Endothelial cell of umbilical vein (primary cell): ENCODE results near the gene MAP7D3. TPM values are rescaled to one million over a fixed set of nuclear protein-coding genes. Genes with fewer than 3 reads are reported as not detected.

Source experiments
- BruUV-seq: library from RNA; stranded (reverse); fragments of 400-500 nt; replicated peaks from 2 replicates; lab custom pipeline; 2021; lab: Mats Ljungman, UMichigan
- CTCF ChIA-PET: fragments of 300-600, 350-600 bp; sonication (Branson Sonifier 250); formaldehyde crosslinking; loops from one replicate; lab custom pipeline; 2021; ENCODE audit warnings: antibody characterized with exemption, inconsistent platforms; lab: Charles Lee
- POLR2A ChIA-PET: fragments of 300-600, 350-600 bp; sonication (Branson Sonifier 250); formaldehyde crosslinking; loops from one replicate; lab custom pipeline; 2021; ENCODE audit warnings: antibody characterized with exemption, inconsistent platforms; lab: Charles Lee
- DNase-seq: peaks from one replicate; pipeline ENCODE4 v3.0.0-alpha.2; 2011; ENCODE audit warnings: low read depth, low spot score
- FAIRE-seq: peaks from 2 replicates; lab custom pipeline; 2011; peaks lifted over from hg19 to GRCh38; lab: Jason Lieb, UNC
- H2AFZ ChIP-seq: 2 replicates; pipeline ENCODE4 v1.6.0; 2012; ENCODE audit warnings: low read depth, low read length, control low read depth, inconsistent platforms
- H3K27ac ChIP-seq: 2 replicates; pipeline ENCODE4 v1.5.1; 2011; ENCODE audit warnings: low read depth, mild to moderate bottlenecking, control low read depth, low read length, moderate library complexity; ENCODE audit not compliant: insufficient read depth
- H3K27me3 ChIP-seq, 2 experiments: 2 replicates each; pipeline versions ENCODE4 v1.6.0 to v1.6.1; 2011; ENCODE audit warnings: low read length in 2 of 2, mixed read lengths in 1 of 2; ENCODE audit not compliant: control insufficient read depth in 2 of 2, insufficient read depth in 2 of 2
- H3K36me3 ChIP-seq, 2 experiments: 2 replicates in 1 of 2; 3 replicates in 1 of 2; pipeline ENCODE4 v1.5.1; 2011; ENCODE audit warnings: low read length in 2 of 2, mild to moderate bottlenecking in 1 of 2, moderate library complexity in 1 of 2; ENCODE audit not compliant: control insufficient read depth in 2 of 2, insufficient read depth in 2 of 2; ENCODE audit errors: extremely low read depth in 1 of 2
- H3K4me1 ChIP-seq: 3 replicates; pipeline ENCODE4 v1.5.1; 2011; ENCODE audit warnings: mild to moderate bottlenecking, low read length; ENCODE audit not compliant: control insufficient read depth, insufficient read depth; ENCODE audit errors: extremely low read depth
- H3K4me2 ChIP-seq: 2 replicates; pipeline ENCODE4 v1.6.1; 2011; ENCODE audit warnings: low read length, control low read depth, mixed read lengths; ENCODE audit not compliant: insufficient read depth
- H3K4me3 ChIP-seq, 3 experiments: fragments of 200-600 bp in 1 of 3; sonication (generic), shearing (Covaris generic) in 1 of 3; replicated peaks in 1 of 3; 2 replicates each; pipeline ENCODE4 v1.5.1; 2011 to 2016; ENCODE audit warnings: control low read depth in 3 of 3, low read length in 3 of 3, mild to moderate bottlenecking in 2 of 3, inconsistent platforms in 1 of 3, low read depth in 1 of 3, moderate library complexity in 1 of 3; ENCODE audit not compliant: insufficient read depth in 1 of 3
- H3K79me2 ChIP-seq: 2 replicates; pipeline ENCODE4 v1.6.0; 2012; ENCODE audit warnings: low read length, inconsistent platforms; ENCODE audit not compliant: control insufficient read depth, insufficient read depth
- H3K9ac ChIP-seq: replicated peaks from 2 replicates; pipeline ENCODE3; 2011; ENCODE audit warnings: low read length, control low read depth; ENCODE audit not compliant: insufficient read depth; ENCODE audit errors: extremely low read depth
- H3K9me1 ChIP-seq: replicated peaks from 3 replicates; pipeline ENCODE4 v1.6.0; 2011; ENCODE audit warnings: mild to moderate bottlenecking, low read length; ENCODE audit not compliant: control insufficient read depth, insufficient read depth; ENCODE audit errors: extremely low read depth
- H3K9me3 ChIP-seq: replicated peaks from 2 replicates; pipeline ENCODE4 v1.5.1; 2012; ENCODE audit warnings: low read length, inconsistent platforms; ENCODE audit not compliant: control insufficient read depth, insufficient read depth
- H4K20me1 ChIP-seq: replicated peaks from 2 replicates; pipeline ENCODE3; 2011; ENCODE audit warnings: mild to moderate bottlenecking, low read length; ENCODE audit not compliant: control insufficient read depth, insufficient read depth; ENCODE audit errors: extremely low read depth
- CTCF ChIP-seq, 2 donors: IDR thresholded peaks; 1 replicate in 1 of 2; 2 replicates in 1 of 2; pipeline ENCODE4 v1.5.1; 2011; ENCODE audit warnings: low read length in 2 of 2, mild to moderate bottlenecking in 2 of 2, moderate library complexity in 2 of 2, control low read depth in 1 of 2, inconsistent platforms in 1 of 2, low read depth in 1 of 2; ENCODE audit not compliant: insufficient read depth in 1 of 2; ENCODE audit errors: extremely low read depth in 1 of 2
- EZH2 ChIP-seq: IDR thresholded peaks from 2 replicates; pipeline ENCODE4 v1.6.1; 2012; ENCODE audit warnings: borderline replicate concordance, low read depth, mild to moderate bottlenecking, moderate library complexity, low read length, inconsistent platforms; ENCODE audit not compliant: severe bottlenecking
- FOS ChIP-seq: IDR thresholded peaks from 2 replicates; pipeline ENCODE4 v1.6.1; 2011; ENCODE audit warnings: mild to moderate bottlenecking, low read length, moderate library complexity, borderline replicate concordance; ENCODE audit not compliant: insufficient read depth
- GATA2 ChIP-seq: IDR thresholded peaks from 2 replicates; pipeline ENCODE4 v1.7.0; 2011; ENCODE audit warnings: low read depth, mild to moderate bottlenecking, moderate library complexity, mixed read lengths, low read length; ENCODE audit not compliant: insufficient read length, insufficient read depth
- JUN ChIP-seq: IDR thresholded peaks from 2 replicates; pipeline ENCODE4 v1.6.1; 2011; ENCODE audit warnings: borderline replicate concordance, low read depth; ENCODE audit not compliant: insufficient read length, insufficient read depth
- MAX ChIP-seq: IDR thresholded peaks from 2 replicates; pipeline ENCODE4 v1.6.1; 2011; ENCODE audit not compliant: insufficient read depth, insufficient read length
- MYC ChIP-seq: IDR thresholded peaks from one replicate; pipeline ENCODE4 v1.6.1; 2011; ENCODE audit warnings: mild to moderate bottlenecking, low read depth, low read length
- POLR2A ChIP-seq: IDR thresholded peaks from 2 replicates; pipeline ENCODE4 v1.6.1; 2012; ENCODE audit warnings: low read depth, mild to moderate bottlenecking, control low read depth, low read length
- POLR2AphosphoS5 ChIP-seq: IDR thresholded peaks from 2 replicates; pipeline ENCODE4 v1.6.1; 2012; ENCODE audit warnings: low read depth, mild to moderate bottlenecking, control low read depth, low read length, moderate library complexity; ENCODE audit not compliant: insufficient read depth
- dilution Hi-C: fragments of 300-500 bp; cut with MboI; formaldehyde crosslinking; loops from one replicate; pipeline ENCODE4 v1.15.0; 2019; ENCODE audit warnings: low sequenced_read_pairs; ENCODE audit not compliant: extremely low pct_ligation_motif_present
- intact Hi-C: fragments of 100-400 bp; cut with micrococcal nuclease; formaldehyde crosslinking; loops from one replicate; pipeline ENCODE4 v1.10.0; 2022
- polyA plus RNA-seq, 4 experiments: library from polyadenylated mRNA; depleted of rRNA in 3 of 4; stranded (reverse) in 3 of 4; unstranded in 1 of 4; fragments of >200 nt; gene quantifications; 2 replicates each; pipeline versions ENCODE4 v1.2.1 to v1.2.3, GENCODE V29; 2011 to 2012; ENCODE audit warnings: missing spikeins in 1 of 4
- total RNA-seq: library from RNA; stranded (reverse); gene quantifications from 2 replicates; pipeline ENCODE4 v1.2.3, GENCODE V29; 2021

The MAP7D3 gene
- total and polyA plus RNA-seq, 2 donors (not counting 3 experiments of a cell fraction or from before 2014, with no cell fraction given) = 6.5 to 22.8 TPM

GRCh38 chrX:136191171-136191570 lies 60.0 kb downstream of the MAP7D3 start:
- Histone ChIP-seq H3K9me1 (no peaks in the 10 kb centered on the region), H3K36me3 (no peaks in the 10 kb centered on the region), H4K20me1 (no peaks in the 10 kb centered on the region), H3K9me3 (no peaks in the 10 kb centered on the region), H3K4me3 (no peak overlapping the region), H3K9ac (no peak overlapping the region), H3K4me1 (peaks cover 39% of the 10 kb centered on the region), H3K79me2 (no peaks in the 10 kb centered on the region), H2AFZ (no peak overlapping the region), H3K4me2 (peak overlapping the region; percentile 46), H3K27me3 (no peaks in the 10 kb centered on the region), H3K27ac (no peak overlapping the region)
- intact Hi-C loops = no loop called here
- no TSS peak for BruUV-seq
- FAIRE-seq = peak; percentile 78
- CTCF ChIA-PET = interaction anchor here (0.8 to 1.9 kb wide), 6 partner anchors 9 to 163 kb away, joined by 3 to 15 read pairs (median 7); no protein-coding TSS in a partner anchor
- TF ChIP-seq GATA2 (peak; percentile 62), POLR2A (no peak), POLR2AphosphoS5 (peak; percentile 58)
- POLR2A ChIA-PET = no interaction called here
- DNase-seq = peak; percentile 65
- dilution Hi-C loops = no loop called here

- intact Hi-C loops = no loop called here
- H3K9me1 ChIP-seq = no peaks in the 10 kb centered on the region
- H3K4me1 ChIP-seq = peaks cover 49% of the 10 kb centered on the region
- no peak overlapping the region for H2AFZ ChIP-seq
- no peaks in the 10 kb centered on the region for H4K20me1 ChIP-seq
- H3K79me2 ChIP-seq = no peaks in the 10 kb centered on the region
- no TSS peak for BruUV-seq
- no peaks in the 10 kb centered on the region for H3K9me3 ChIP-seq
- no peak overlapping the region for H3K27ac ChIP-seq
- H3K4me3 ChIP-seq = no peak overlapping the region
- H3K9ac ChIP-seq = no peak overlapping the region
- no peak for FAIRE-seq
- no peak overlapping the region for H3K4me2 ChIP-seq
- DNase-seq = no peak
- ChIA-PET CTCF (interaction anchor here (0.8 to 2.0 kb wide), 6 partner anchors 10 to 162 kb away, joined by 3 to 15 read pairs (median 8); no protein-coding TSS in a partner anchor), POLR2A (no interaction called here)
- TF ChIP-seq POLR2AphosphoS5 = no peak
- TF ChIP-seq MYC = no peak
- no peak for TF ChIP-seq GATA2
- no peak for TF ChIP-seq JUN
- TF ChIP-seq POLR2A = no peak
- TF ChIP-seq EZH2 = no peak
- no peak for TF ChIP-seq FOS
- no peak for TF ChIP-seq MAX
- no peak for TF ChIP-seq CTCF (IDR thresholded peaks at IDR 0.05; ENCODE audit: extremely low read depth in 1 of 2, insufficient read depth in 1 of 2, low read depth in 1 of 2, low read length in 2 of 2)
- H3K27me3 ChIP-seq = no peaks in the 10 kb centered on the region
- H3K36me3 ChIP-seq = no peaks in the 10 kb centered on the region
- dilution Hi-C loops = no loop called here
These were observed 61.0 kb downstream of the MAP7D3 start for GRCh38 chrX:136190038-136190713.
